Measurements from ENCODE around the gene MEIOSIN.

DNA sequence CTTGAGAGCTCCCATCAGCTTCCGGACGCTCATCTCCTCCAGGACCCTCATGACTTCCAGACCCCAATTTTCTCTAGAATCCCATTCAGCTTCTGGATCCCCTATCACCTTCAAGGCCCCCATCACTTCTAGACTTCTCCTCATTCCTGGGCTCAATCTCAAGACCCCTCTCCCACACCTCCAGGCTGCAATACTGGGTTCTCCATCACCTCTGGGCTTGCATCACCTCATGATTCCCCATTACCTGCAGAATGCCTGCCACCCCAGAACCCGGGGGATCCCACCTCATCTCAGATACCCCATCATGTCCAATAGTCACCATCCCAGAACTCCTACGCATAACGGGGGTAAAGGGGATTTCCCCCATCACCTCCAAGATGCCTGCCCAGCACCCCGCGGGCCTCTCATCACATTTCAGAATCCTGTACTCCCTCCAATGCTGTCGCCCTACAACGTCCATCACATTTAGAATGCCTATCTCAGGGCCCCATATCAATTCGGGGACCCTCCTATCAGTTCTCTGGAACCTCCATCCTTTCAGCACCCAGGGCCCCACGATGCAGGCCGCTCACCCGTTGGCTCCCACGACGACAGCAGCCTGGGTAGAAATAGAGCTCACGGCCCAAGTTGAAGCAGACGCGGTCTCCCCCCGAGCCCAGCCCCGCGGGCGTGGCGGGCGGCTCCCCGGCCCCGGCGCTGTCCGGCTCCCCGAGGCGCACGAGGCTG is 58.7 kb downstream of the MEIOSIN start:
- no peak for TF ChIP-seq EZH2phosphoT487 (IDR thresholded peaks at IDR 0.05; ENCODE audit: low read depth)
- TF ChIP-seq, protein P1, sequence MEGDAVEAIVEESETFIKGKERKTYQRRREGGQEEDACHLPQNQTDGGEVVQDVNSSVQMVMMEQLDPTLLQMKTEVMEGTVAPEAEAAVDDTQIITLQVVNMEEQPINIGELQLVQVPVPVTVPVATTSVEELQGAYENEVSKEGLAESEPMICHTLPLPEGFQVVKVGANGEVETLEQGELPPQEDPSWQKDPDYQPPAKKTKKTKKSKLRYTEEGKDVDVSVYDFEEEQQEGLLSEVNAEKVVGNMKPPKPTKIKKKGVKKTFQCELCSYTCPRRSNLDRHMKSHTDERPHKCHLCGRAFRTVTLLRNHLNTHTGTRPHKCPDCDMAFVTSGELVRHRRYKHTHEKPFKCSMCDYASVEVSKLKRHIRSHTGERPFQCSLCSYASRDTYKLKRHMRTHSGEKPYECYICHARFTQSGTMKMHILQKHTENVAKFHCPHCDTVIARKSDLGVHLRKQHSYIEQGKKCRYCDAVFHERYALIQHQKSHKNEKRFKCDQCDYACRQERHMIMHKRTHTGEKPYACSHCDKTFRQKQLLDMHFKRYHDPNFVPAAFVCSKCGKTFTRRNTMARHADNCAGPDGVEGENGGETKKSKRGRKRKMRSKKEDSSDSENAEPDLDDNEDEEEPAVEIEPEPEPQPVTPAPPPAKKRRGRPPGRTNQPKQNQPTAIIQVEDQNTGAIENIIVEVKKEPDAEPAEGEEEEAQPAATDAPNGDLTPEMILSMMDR (IDR thresholded peaks at IDR 0.05; ENCODE audit: low read depth, low read length): no peak
